HG03558 (cell line): Measurements from ENCODE around the gene SLC8A1.

Experiments used
- ATAC-seq: cut with Tn5 transposase; IDR thresholded peaks from one replicate; pipeline ENCODE4 v1.9.1; 2021; ENCODE audit warnings: moderate number of reproducible peaks; ENCODE audit not compliant: unreplicated experiment; ENCODE audit errors: extremely low read depth

Gene SLC8A1

DNA sequence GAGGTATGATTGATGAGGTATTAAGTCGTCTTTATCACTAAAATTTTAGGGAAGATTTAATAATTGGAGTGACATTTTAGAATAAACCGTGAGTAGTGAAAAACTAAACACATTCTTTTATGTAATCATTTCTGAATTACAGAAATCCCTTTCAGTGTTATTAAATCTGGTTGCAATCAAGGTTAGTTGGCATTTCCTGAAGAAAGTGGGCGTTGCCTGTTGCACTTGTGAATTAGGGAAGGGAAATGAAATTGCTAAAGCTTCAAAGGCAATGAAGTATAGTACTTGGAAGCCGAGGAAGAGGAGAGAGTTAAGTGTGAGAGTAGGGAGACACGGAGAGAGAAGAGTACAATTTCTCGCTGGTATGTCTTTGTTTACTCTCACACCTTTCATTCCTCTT lies 274.5 kb downstream of the SLC8A1 start:
- no peak for ATAC-seq

DNA sequence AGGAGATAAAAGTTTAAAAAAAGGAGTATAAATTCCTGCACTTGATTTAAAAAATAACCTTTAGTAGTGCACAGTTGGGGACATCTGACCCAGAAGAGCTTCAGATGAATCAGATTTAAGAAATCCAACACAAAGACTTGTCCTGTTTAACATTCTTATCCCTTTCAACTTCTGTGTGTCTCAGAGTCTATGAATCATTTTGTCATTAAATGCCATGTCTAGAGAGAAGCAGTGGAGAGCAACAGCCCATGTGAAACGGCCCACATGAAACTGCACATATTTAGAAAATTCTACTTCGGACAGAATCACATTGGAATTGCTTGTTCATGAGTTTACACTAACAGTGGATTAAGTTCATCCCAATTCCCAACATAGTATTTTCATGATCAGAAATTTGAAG lies 278.6 kb downstream of the SLC8A1 start:
- ATAC-seq: no peak

DNA sequence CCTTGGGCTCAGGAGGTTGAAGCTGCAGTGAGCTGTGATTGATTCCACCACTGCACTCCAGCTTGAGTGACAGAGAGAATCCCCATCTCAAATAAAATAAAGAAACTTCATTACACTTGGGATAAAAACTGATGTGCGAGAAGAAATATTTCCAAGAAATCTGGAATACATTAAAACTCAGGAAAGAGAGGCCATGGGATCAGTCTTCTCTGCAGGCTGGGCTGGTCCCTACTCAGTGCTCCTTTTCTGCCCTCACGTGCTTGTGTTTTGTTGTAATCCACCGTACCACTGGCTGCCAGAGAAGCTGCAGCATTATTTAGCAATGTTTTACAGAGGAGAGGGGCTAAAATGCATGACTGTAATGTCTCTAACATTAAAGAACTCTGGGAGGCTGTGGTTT lies 282.0 kb downstream of the SLC8A1 start:
- no peak for ATAC-seq

DNA sequence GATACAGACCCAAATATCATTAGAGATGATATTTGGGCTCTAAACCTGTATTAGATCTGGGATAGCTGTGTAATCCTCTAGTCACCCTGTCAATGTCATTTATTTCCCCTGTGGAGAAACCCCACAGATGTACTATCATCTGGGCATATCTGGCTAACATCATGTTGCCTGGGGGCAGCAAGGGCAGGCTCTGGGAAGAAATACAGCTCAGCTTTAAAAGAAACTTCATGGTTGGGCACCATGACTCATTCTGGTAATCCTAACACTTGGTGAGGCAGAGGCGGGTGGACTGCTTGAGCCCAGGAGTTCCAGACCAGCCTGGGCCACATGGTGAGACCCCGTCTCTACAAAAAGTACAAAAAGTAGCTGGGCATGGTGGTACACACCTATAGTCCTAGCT lies 282.5 kb downstream of the SLC8A1 start:
- ATAC-seq: no peak

DNA sequence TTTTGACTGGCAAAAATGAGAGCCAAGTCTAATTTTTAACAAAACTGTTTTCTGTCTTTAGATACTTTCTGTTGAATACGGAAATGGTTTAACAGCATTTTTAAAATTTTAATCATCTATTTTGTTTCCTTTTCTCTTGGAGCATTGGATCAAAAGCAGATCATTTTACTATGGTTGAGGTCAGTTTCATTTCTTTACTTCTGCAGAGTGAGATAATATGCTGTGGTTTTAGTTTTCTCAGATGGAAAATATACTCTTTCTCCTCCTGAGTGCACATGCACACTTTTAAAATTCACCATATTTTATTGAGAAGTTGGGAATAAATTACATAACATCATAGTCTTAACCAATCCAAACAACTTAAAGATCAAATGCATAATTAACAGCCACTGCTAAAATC lies 283.3 kb downstream of the SLC8A1 start:
- no peak for ATAC-seq

DNA sequence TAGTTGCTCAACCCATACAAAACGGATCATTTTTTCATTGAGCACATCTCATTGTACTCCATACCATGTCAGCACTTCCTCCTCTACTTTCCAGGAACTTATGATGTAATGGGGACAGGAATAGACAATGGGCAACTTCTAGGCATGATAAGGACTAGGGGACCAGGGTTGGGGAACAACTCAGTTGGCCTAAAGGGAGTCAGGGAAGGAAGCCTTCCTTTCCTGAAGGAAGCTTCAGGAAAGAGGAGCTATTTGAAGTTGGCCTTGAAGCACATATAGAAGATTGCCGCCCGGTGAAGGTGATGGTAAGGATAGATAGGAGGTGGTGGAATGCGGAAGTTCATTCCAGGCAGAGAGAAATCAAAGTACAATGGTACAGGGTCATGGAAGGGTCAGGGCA lies 283.9 kb downstream of the SLC8A1 start:
- ATAC-seq: no peak

DNA sequence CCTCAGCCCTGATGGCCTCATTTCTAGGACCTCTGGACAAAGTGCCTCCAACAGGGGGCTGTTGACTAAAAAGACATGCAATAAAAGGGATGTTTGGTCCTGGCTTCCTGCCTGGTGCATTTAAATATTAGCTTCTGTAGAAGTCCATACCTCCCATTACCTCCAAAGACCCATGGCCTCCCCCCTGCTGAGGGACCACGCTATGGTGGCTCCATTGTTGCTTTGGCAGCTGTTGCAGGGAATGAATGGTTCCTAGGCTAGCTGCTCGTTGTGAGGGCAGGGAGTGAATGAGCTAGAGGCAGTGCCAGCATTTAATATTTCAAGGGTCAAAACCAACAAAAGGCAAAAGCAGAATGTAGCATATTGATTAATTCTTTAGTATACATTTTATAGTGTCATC lies 285.9 kb downstream of the SLC8A1 start:
- no peak for ATAC-seq

DNA sequence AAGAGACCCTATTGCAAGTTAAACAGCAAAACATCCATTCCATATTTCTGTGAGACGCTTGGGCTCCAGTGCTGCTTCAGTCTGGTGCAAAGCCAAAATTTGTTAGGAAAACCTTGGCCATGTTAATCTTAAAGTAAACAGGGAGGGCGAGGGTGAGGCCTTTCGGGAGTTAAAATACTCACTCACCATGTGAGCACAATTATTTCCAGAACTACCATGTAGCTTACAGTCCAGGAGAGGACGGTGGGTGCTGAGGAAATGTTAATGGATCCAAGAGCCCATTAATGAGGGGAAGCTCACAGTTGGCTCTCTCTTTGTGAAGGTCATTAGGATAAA lies 286.4 kb downstream of the SLC8A1 start:
- ATAC-seq: no peak

DNA sequence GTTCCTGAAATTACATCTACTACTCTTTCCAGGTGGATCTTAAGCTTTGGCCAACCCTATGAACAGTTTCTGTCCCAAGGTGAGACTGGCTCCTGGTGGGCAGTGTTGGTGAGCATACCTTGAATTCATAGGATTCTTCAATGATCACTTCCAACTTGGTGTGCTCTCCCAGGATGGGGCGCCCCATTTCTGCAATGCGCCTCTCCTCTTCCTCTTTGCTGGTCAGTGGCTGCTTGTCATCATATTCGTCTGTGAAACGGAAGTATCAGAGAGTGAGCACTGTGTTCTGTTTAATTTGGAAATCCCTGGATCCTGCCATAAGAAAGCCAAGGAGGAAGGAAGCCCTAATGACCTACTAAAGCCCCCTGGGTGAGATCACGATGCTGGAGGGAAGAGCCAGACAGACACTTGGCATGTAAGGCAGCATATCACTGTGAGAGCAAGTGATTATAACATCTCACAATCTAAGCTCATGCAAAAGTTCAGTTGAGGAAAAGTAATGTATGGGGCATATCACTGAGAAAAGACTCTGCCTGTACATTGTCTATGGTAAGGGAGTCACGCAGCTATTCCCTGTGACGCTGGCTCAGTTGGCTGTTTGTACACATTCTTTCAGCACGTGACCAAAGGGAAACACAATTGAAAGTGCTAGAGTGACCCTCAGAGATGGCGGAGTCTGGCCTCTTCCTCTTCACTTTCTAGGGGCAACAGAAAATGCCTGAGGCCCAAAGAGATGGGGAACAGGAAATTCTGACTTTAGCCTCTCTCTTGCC lies 287.0 kb downstream of the SLC8A1 start:
- no peak for ATAC-seq

DNA sequence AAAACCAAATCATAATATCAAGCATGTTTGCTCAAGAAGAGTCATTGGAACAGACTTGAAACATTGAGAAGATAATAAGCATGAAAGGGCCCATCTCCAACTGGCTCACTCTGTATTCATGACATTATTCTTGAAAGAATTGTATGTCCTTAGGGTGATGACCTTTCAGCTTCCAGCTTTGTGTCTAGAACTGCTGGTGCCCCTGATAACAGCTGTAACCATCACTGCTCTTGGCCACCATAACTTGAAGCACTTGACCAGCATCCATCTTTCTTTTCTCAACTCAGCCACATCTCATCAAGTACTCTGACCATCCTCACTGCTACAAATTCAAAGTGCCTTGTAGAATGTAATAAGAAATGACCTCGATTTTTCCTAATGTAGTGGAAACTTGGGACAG lies 289.9 kb downstream of the SLC8A1 start:
- ATAC-seq: no peak

DNA sequence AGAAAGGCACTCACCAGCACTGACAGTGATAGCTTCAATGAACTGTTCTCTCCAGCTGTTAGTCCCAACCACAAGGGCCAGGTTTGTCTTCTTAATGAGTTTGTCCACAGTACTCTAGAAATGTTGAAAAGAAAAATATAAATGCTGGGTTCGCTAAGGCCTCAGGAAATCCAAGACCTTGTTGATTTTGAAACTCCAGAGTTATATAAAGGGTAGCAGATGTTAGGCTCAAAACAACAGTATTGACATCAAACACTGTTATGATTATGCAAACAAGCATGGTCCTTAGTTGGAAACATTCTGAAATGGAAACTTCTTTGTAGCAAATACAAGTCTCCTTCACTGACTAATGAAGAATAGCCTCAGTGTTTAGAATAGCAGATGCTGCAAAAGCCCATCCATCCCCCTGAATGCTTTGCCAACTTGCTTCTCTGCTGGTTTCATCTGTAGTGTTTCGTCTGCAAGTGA lies 291.1 kb downstream of the SLC8A1 start:
- ATAC-seq: no peak

DNA sequence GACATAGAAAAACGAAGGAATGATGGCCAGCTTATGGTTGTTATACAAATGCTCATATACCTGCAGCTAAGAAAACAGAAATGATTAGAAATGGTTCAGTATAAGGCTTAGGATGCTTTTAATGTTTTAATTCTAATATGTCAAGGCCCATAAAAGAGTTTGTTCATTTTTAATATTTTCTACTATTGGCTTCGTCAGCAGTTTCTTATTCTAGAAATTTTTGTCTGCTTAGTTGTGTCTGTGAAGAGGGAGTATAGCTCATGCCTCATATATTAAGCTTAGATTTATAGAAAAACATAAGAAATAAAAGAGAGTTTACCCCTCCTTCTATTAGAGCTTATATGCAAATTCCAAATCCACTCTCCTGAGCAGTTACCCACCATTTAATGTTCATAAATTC lies 292.6 kb downstream of the SLC8A1 start:
- ATAC-seq: no peak

DNA sequence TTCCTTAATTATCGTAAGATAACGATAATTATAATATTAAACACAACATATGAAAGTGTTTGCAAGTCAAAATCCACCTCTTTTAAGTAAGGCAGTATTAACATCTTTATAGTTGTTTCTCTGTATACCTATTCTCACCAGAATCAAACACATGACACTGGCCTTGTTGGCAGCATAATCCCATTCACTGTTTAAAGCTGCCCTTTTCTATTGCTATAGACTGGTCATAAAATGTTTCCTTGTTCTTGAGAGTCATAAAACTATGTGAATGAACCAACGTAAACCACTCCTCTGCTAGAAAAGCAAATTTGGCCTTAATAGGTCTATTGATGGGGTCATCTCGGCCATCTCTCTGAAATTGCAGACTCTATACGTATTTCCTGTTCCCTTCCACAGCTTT lies 293.1 kb downstream of the SLC8A1 start:
- ATAC-seq: no peak

DNA sequence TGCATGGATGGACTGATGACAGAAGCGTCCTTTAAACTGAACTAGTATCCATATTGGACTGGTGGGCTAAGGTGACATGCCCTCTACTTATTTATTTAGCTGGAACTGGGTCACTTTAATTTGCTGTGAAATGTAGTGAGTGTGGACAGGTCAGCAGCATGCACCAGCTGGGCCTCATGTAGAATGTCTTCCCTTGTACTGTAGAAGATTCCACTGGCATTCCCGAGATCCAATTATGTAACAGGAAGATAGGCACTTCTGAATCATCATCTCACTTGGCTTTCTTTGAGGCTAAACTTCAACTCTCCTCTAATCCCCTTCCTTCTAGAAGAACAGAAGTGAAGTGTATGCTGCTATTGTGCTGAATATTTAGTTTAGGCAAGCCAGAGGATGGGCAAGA lies 296.2 kb downstream of the SLC8A1 start:
- no peak for ATAC-seq

DNA sequence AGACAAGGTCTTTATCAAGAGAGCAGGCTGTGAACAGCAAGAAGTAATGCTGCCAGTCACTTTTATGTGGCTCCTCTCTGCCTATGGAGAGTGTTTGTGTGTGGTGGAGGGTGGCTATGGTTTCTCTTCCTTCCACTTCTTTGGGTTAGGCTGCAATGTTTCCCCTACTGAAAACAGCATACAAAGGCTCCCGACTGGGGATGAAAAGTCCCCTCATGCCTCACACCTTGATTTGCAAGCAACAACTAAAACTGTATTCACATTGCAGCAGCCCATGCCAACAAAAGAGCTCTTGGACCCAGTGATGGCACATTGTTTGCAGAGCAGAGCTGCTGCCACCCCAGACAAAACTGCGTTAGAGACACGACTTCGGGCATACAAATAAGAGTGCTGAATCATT lies 301.6 kb downstream of the SLC8A1 start:
- ATAC-seq: no peak

DNA sequence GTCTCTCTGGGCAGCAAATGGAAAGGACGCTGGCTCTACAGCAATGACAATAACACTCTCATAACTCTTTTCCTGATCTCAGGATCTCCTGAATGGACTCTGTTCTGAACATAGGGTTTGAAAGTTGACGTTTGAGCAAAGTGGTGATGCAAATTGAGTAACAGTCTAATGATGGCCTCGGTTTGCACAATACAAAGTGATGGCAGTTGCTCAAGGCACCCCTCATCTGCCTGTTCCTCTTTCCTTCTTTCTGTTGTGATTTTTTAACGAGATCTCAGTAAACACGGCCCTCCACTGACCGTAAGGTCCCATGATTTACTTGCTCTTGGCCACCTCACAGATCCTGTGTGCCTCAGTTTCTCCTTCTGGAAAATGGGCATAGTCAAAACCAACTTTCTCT lies 303.6 kb downstream of the SLC8A1 start:
- no peak for ATAC-seq

DNA sequence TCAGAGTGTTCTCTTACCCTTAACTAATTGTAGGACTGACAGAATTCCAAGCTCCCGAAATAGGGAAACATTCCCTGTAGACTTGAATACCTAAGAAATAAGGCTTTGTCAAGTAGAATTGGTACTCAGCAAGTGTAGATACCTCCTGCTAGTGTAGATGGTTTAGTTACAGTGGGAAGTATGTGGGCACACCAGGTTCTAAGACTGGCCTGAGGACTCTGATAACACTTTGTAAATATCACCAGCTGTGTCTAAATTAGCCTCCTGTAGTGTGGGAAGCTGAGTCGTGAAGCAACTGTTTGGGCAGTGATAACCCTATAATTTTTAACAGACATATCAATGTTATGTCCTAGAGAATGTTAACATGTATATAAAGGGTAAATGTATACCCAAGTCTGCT lies 304.5 kb downstream of the SLC8A1 start:
- no peak for ATAC-seq

DNA sequence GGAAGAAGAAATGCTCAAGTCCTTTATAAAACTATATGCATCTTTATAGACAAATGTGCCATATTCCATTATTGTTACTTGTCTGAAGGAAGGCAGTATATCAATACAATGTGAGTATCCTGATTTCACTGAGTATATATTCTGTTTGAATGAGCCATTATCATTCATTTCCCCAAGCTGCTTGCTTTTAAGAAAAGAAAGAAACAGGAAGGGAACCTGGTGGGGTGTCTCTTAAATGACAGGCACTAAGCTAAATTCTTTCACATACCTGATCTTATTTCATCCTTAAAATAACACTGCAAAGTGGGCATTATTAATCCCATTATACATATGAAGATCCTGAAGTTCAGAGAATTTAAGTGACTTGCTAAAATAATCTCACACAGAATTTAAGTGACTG lies 307.9 kb downstream of the SLC8A1 start:
- ATAC-seq: no peak

DNA sequence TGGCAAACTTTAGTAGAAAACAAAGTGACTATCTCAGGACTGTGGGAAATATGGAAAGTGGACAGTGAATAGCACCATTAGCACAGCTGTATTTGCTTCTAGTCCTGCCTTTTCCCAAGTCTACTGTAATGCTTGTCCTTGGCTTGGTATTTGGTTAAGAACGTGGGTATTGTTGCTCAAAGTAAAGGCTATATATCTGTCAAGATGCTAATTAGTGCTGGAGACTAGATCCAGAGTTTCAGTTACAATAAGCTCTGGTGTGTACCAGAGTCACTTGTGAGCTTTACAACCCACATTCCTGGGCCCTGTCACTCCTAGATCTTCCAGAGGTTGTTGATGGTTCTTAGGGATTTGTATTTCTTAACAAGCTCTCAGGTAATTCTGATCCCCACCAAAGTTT lies 313.6 kb downstream of the SLC8A1 start:
- ATAC-seq: no peak

DNA sequence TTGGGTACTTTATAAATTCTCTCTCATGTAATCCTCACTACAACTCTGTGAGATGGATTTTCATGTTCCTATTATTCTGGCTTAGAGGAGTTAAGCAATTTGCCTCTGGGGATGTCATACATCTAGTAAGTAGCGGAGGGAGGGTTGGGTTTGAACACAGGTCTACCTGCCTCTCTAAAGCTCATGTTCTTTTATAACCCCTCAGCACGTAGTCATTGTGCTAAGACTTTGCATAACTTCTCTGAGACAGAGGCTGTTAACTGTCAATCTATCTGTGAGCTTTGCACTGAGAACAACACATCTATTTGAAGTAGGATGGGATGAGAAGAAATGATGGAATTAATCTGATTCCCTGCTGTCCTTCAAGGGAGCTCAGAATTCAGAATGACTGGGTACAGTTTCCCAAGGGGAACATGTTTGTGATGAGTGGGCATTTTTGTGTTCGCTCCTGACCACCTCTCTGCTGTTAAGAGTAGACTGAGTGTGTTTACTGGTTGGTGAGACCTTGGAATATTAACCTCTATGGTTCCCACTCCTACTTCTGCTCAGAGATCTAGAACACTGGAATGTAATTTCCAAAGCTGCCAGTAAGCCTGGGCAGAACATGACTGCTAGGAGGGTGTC lies 320.7 kb downstream of the SLC8A1 start:
- ATAC-seq: no peak

DNA sequence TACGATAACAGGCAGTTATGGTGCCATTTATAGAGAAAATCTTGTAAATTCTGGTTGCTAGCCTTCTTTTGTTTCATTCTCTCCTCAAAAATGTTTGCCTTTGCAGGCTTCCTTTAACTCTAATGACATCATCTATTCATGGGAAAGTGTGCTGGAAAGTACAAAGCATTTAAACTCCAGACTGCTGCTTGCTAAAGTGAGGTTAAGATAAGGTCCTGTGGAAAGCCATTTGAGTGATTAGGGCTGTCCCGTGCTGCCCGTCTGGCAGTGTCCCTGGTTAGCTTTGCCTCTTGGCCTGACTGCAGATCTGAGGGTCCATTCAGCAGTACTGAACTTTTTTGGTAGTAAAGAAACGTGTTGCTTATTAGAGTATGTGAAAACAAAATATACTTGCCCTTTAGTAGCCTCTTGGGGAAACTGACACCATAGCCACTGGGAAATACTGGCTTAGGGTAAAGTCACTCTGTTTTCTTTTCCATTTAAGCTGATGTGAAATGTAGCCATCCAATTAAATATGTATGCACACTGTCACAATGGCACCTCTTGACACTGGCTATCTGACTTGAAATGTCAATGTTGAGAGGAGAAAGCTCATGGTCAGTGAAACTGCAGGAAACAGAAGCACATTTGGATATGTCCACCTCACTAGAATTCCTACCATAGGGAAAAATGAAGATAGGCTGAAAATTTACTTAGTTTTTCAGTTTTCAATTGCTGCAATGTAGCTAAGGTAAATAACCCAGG lies 321.5 kb downstream of the SLC8A1 start:
- no peak for ATAC-seq

DNA sequence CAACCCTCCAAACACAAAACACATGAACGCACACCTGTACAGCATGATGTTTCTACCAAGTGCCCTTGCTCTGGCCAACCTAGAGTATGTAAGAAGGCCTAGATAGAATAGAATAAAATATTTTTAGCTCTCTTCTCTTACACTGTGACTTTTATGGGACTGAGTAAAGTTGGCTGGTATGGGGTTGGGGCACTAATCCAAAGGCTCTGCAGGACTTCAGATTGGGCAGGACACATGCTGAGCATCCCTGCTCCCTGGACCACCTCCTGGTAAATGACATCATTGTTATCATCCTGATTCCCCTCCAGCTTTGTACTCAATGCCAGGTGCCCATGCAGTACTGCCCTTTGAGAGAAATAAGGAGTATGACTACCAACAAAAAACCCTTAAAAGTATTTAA lies 322.2 kb downstream of the SLC8A1 start:
- ATAC-seq: no peak
